NCI-H460 (cell line): Measurements from ENCODE around the gene HJURP. TPM values are rescaled to one million over a fixed set of nuclear protein-coding genes. Genes with fewer than 3 reads are reported as not detected.

ENCODE experiments used
- DNase-seq: peaks from one replicate; pipeline ENCODE4 v3.0.0-alpha.2; 2016; ENCODE audit warnings: low read depth; ENCODE audit errors: extremely low read depth
- total RNA-seq: library from RNA; depleted of rRNA; stranded (reverse); fragments of >200 nt; shearing (Covaris generic); gene quantifications from 2 replicates; pipeline ENCODE4 v1.2.3, GENCODE V29; 2014

Gene HJURP
- total RNA-seq, 1 experiment from 2014 or later, result 106 TPM

GRCh38 chr2:233850745-233851144 is 3.6 kb downstream of the HJURP start:
- no peak for DNase-seq

GRCh38 chr2:233849607-233850271 is 4.6 kb downstream of the HJURP start:
- no peak for DNase-seq

- DNase-seq, result no peak
Measured at GRCh38 chr2:233848276-233848675, 6.1 kb downstream of the HJURP start.

- no peak for DNase-seq
Measured at GRCh38 chr2:233847248-233847898, 7.0 kb downstream of the HJURP start.

GRCh38 chr2:233846387-233847247 is 7.7 kb downstream of the HJURP start:
- DNase-seq, result no peak

- no peak for DNase-seq
Measured at GRCh38 chr2:233845301-233846060, 8.9 kb downstream of the HJURP start.

GRCh38 chr2:233844836-233845235 is 9.5 kb downstream of the HJURP start:
- DNase-seq, result no peak

GRCh38 chr2:233844064-233844807 is 10.1 kb downstream of the HJURP start:
- no peak for DNase-seq

GRCh38 chr2:233841183-233841582 is 13.2 kb downstream of the HJURP start:
- no peak for DNase-seq

GRCh38 chr2:233840520-233840919 is 13.8 kb downstream of the HJURP start:
- no peak for DNase-seq

GRCh38 chr2:233839447-233839820 is 14.9 kb downstream of the HJURP start:
- no peak for DNase-seq

- DNase-seq, result no peak
Measured at GRCh38 chr2:233838726-233839446, 15.4 kb downstream of the HJURP start.

- no peak for DNase-seq
Measured at GRCh38 chr2:233838251-233838650, 16.1 kb downstream of the HJURP start.

- DNase-seq, result no peak
Measured at GRCh38 chr2:233837694-233838229, 16.6 kb downstream of the HJURP start.

- no peak for DNase-seq
Measured at GRCh38 chr2:233836359-233836758, 18.0 kb downstream of the HJURP start.

- no peak for DNase-seq
Measured at GRCh38 chr2:233835230-233836186, 18.8 kb downstream of the HJURP start.

- no peak for DNase-seq
Measured at GRCh38 chr2:233833345-233833744, 21.0 kb downstream of the HJURP start.

GRCh38 chr2:233832869-233833311 is 21.4 kb downstream of the HJURP start:
- peak; percentile 78 for DNase-seq
